HG03175 (cell line): ENCODE data around the gene OR6P1.

Source experiments
- ATAC-seq: cut with Tn5 transposase; IDR thresholded peaks from one replicate; pipeline ENCODE4 v1.9.1; 2021; ENCODE audit warnings: mild to moderate bottlenecking, moderate library complexity; ENCODE audit not compliant: unreplicated experiment

OR6P1 gene

GRCh38 chr1:158570480-158570879, at the start of gene OR6P1:
TSS of gene OR6P1 (minus strand) at chr1:158570580. CDS start at chr1:158563604, 6,976 bp downstream.
- ATAC-seq, result no peak

- ATAC-seq, result no peak
Measured at GRCh38 chr1:158613764-158614163, 43.4 kb upstream of the OR6P1 start.

- no peak for ATAC-seq
Measured at GRCh38 chr1:158611916-158612315, 41.5 kb upstream of the OR6P1 start.

GRCh38 chr1:158607296-158607695, 36.9 kb upstream of the OR6P1 start:
- no peak for ATAC-seq

GRCh38 chr1:158604968-158605367, 34.6 kb upstream of the OR6P1 start, which contains the start of gene OR10Z1:
TSS of gene OR10Z1 (plus strand) at chr1:158605268. CDS start at chr1:158606439, 1,171 bp downstream.
- ATAC-seq, result no peak

GRCh38 chr1:158600735-158601134, 30.4 kb upstream of the OR6P1 start:
- ATAC-seq, result no peak

- ATAC-seq, result no peak
Measured at GRCh38 chr1:158586942-158587341, 16.6 kb upstream of the OR6P1 start.

GRCh38 chr1:158583962-158584361, 13.6 kb upstream of the OR6P1 start:
- no peak for ATAC-seq

- no peak for ATAC-seq
Measured at GRCh38 chr1:158579733-158580132, 9.4 kb upstream of the OR6P1 start, which contains the start of gene OR10X1. TSS of gene OR10X1 (minus strand) at chr1:158579899. CDS start at chr1:158579899, 0 bp downstream.

- ATAC-seq, result no peak
Measured at GRCh38 chr1:158577561-158577960, 7.2 kb upstream of the OR6P1 start.

GRCh38 chr1:158572226-158572625, 1.8 kb upstream of the OR6P1 start:
- no peak for ATAC-seq

- no peak for ATAC-seq
Measured at GRCh38 chr1:158564608-158565007, 5.8 kb downstream of the OR6P1 start.

- no peak for ATAC-seq
Measured at GRCh38 chr1:158563853-158564252, 6.5 kb downstream of the OR6P1 start.

GRCh38 chr1:158559696-158560095, 10.7 kb downstream of the OR6P1 start:
- no peak for ATAC-seq

GRCh38 chr1:158554352-158554751, 16.0 kb downstream of the OR6P1 start, which contains the start of gene OR6Y1:
TSS of gene OR6Y1 (minus strand) at chr1:158554405. CDS start at chr1:158548105, 6,300 bp downstream.
- ATAC-seq, result no peak

GRCh38 chr1:158552296-158552695, 18.1 kb downstream of the OR6P1 start:
- no peak for ATAC-seq

GRCh38 chr1:158547533-158547932, 22.8 kb downstream of the OR6P1 start:
- ATAC-seq, result no peak

GRCh38 chr1:158537609-158538008, 32.8 kb downstream of the OR6P1 start:
- no peak for ATAC-seq

GRCh38 chr1:158534496-158534895, 35.9 kb downstream of the OR6P1 start:
- ATAC-seq, result no peak

- ATAC-seq, result no peak
Measured at GRCh38 chr1:158527190-158527815, 43.1 kb downstream of the OR6P1 start.

GRCh38 chr1:158521666-158522058, 48.7 kb downstream of the OR6P1 start:
- no peak for ATAC-seq

GRCh38 chr1:158520955-158521665, 49.3 kb downstream of the OR6P1 start:
- ATAC-seq, result no peak
